ENCODE data around the gene HOXB5.

HOXB5 gene

DNA sequence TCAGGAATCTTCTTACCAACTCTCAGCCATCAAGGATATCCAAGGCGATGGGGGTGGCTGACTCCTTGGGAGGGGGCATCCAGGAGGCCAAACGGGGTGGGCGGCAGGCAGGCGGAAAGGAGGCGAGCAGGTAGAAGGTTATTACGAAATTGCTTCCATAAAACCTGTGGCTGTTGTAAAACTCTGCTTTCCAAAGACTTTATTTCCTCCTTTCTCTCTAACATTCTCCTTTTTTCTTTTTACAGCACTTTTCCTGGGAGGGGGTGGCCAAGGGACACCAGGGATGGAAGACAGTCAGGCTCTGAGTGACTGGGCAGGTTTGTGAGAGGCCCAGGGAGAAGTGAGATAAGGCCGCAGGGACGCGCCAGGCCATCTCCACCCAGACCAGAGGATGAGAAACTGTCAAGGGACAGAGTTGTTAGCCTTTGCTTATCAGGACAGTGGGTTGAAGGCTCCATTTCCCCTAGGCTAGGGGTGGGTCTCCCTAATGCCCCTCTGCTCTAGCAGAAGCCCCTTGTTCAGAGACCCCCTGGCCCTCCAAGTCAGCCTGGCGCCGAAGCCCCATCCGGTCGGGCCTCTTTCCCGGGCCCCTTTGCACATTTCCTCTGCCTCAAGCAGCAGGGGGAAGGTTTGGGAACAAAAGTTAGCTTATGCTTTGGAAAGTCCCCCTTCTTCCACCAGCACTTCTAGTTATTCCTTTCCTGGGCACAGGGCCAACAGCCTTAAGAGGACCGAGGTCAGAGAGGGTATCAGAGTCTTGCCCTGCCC, 37.5 kb upstream of the HOXB5 start:
- H3K9me3 ChIP-seq (ENCODE audit: control insufficient read depth, low read length) = peaks cover 6% of the 10 kb centered on the region
- H2AFZ ChIP-seq (ENCODE audit: low read depth, low read length) = no peak overlapping the region
- H3K4ac ChIP-seq (ENCODE audit: low read depth in 1 of 2, low read length in 2 of 2) = no peak overlapping the region
- H3K14ac ChIP-seq (ENCODE audit: low read length in 2 of 2) = no peak overlapping the region
- no peaks in the 10 kb centered on the region for H3K79me1 ChIP-seq (replicated peaks; ENCODE audit: low read length, poor library complexity, severe bottlenecking)
- H3K18ac ChIP-seq (ENCODE audit: low read depth in 1 of 2, low read length in 2 of 2) = no peak overlapping the region
- H3K9ac ChIP-seq (ENCODE audit: low read length) = no peak overlapping the region
- 42% methylated on average over 14 of the region's 15 CpGs for WGBS
- H2BK120ac ChIP-seq (ENCODE audit: low read depth, low read length) = no peak overlapping the region
- no peak overlapping the region for H2BK12ac ChIP-seq (ENCODE audit: low read length in 2 of 2)
- DNase-seq = no peak
- no peak overlapping the region for H3K27ac ChIP-seq (ENCODE audit: low read length, poor library complexity, severe bottlenecking)
- no peak overlapping the region for H3K4me2 ChIP-seq (ENCODE audit: low read length, poor library complexity, severe bottlenecking)
- H4K91ac ChIP-seq (ENCODE audit: low read length) = no peak overlapping the region
- H4K8ac ChIP-seq (ENCODE audit: low read length) = no peak overlapping the region
- H3K4me3 ChIP-seq (ENCODE audit: insufficient read depth in 1 of 2, low read depth in 1 of 2, low read length in 2 of 2) = no peak overlapping the region
- no peak overlapping the region for H2BK15ac ChIP-seq (ENCODE audit: low read depth, poor library complexity, severe bottlenecking)
- no peak overlapping the region for H2AK5ac ChIP-seq (ENCODE audit: low read length, severe bottlenecking)
- H3K4me1 ChIP-seq (ENCODE audit: control insufficient read depth, insufficient read depth, low read depth, low read length) = peaks cover 12% of the 10 kb centered on the region
- no peak overlapping the region for H2BK5ac ChIP-seq (ENCODE audit: low read depth, low read length, poor library complexity, severe bottlenecking)
- no peaks in the 10 kb centered on the region for H3K36me3 ChIP-seq (ENCODE audit: control insufficient read depth in 1 of 2, insufficient read depth in 2 of 2, low read depth in 1 of 2, low read length in 2 of 2)
- no peak overlapping the region for H3K23ac ChIP-seq (ENCODE audit: low read length in 2 of 2)
- peaks cover 96 to 100% of the 10 kb centered on the region in 2 experiments for H3K27me3 ChIP-seq (ENCODE audit: control insufficient read depth in 1 of 2, insufficient read depth in 1 of 2, low read length in 2 of 2)

DNA sequence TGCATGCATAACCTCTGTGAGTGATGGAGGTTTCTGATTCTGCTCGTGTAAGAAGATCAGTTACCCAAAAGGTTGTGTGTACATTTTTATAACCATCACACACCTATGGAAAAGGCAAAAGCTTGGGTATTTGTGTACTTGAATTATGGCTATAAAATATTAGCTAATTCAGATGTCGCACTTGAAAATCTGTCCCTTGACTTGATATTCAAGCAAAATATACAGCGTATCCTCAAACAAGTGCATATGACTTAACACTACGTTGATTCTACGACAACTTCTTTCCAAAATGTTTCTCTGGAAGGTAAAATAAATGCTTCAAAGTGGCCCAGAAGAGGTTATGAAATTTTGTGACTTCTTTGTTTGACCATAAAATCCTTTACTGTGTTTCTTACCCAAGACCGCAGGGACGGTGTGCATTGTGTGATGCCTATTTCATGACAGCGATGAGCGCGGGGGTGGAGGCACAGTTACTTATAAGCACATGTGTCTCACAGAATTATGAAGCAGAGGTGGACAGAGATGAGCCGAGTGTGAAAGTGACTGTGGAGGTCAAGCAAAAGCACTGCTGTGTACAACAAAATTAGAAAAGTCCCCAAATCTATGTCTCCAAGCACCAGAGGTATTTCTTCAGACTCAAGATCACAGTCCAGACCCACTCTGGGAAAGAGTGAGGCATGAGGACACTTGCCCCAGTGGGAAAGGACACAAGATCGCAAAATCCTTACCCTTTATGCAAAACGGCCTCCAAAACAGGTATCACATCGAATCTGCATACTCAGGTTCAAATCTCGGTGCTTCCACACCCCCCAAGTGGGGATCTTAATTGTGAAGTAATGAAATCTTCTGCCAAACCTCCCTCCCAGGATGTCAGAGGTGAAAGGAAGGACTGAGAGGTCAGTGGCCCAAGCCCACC, 36.7 kb upstream of the HOXB5 start:
- H4K91ac ChIP-seq (ENCODE audit: low read length) = no peak overlapping the region
- H2BK5ac ChIP-seq (ENCODE audit: low read depth, low read length, poor library complexity, severe bottlenecking) = no peak overlapping the region
- no peak overlapping the region for H3K4ac ChIP-seq (ENCODE audit: low read depth in 1 of 2, low read length in 2 of 2)
- no peak overlapping the region for H3K27ac ChIP-seq (ENCODE audit: low read length, poor library complexity, severe bottlenecking)
- H2BK120ac ChIP-seq (ENCODE audit: low read depth, low read length) = no peak overlapping the region
- peaks cover 20% of the 10 kb centered on the region for H3K4me1 ChIP-seq (ENCODE audit: control insufficient read depth, insufficient read depth, low read depth, low read length)
- H2BK12ac ChIP-seq (ENCODE audit: low read length in 2 of 2) = no peak overlapping the region
- 85% methylated on average over 10 of the region's 15 CpGs for WGBS
- peaks cover 95 to 98% of the 10 kb centered on the region in 2 experiments for H3K27me3 ChIP-seq (ENCODE audit: control insufficient read depth in 1 of 2, insufficient read depth in 1 of 2, low read length in 2 of 2)
- H3K79me1 ChIP-seq (replicated peaks; ENCODE audit: low read length, poor library complexity, severe bottlenecking) = no peaks in the 10 kb centered on the region
- no peak overlapping the region for H3K4me3 ChIP-seq (ENCODE audit: insufficient read depth in 1 of 2, low read depth in 1 of 2, low read length in 2 of 2)
- H3K23ac ChIP-seq (ENCODE audit: low read length in 2 of 2) = no peak overlapping the region
- no peak overlapping the region for H4K8ac ChIP-seq (ENCODE audit: low read length)
- H2AK5ac ChIP-seq (ENCODE audit: low read length, severe bottlenecking) = no peak overlapping the region
- H3K36me3 ChIP-seq (ENCODE audit: control insufficient read depth in 1 of 2, insufficient read depth in 2 of 2, low read depth in 1 of 2, low read length in 2 of 2) = no peaks in the 10 kb centered on the region
- no peak overlapping the region for H2BK15ac ChIP-seq (ENCODE audit: low read depth, poor library complexity, severe bottlenecking)
- no peak overlapping the region for H2AFZ ChIP-seq (ENCODE audit: low read depth, low read length)
- no peak overlapping the region for H3K18ac ChIP-seq (ENCODE audit: low read depth in 1 of 2, low read length in 2 of 2)
- H3K14ac ChIP-seq (ENCODE audit: low read length in 2 of 2) = no peak overlapping the region
- peaks cover 6% of the 10 kb centered on the region for H3K9me3 ChIP-seq (ENCODE audit: control insufficient read depth, low read length)
- no peak for DNase-seq
- H3K9ac ChIP-seq (ENCODE audit: low read length) = no peak overlapping the region
- H3K4me2 ChIP-seq (ENCODE audit: low read length, poor library complexity, severe bottlenecking) = no peak overlapping the region

- H3K4me1 ChIP-seq (ENCODE audit: control insufficient read depth, insufficient read depth, low read depth, low read length) = peaks cover 27% of the 10 kb centered on the region
Measured at GRCh38 chr17:48629411-48629759, 35.8 kb upstream of the HOXB5 start.

More at GRCh38 chr17:48629411-48629759, 35.8 kb upstream of the HOXB5 start:
- no peak overlapping the region for H4K91ac ChIP-seq (ENCODE audit: low read length)
- H2AK5ac ChIP-seq (ENCODE audit: low read length, severe bottlenecking) = no peak overlapping the region
- no peak overlapping the region for H3K23ac ChIP-seq (ENCODE audit: low read length in 2 of 2)
- H3K36me3 ChIP-seq (ENCODE audit: control insufficient read depth in 1 of 2, insufficient read depth in 2 of 2, low read depth in 1 of 2, low read length in 2 of 2) = no peaks in the 10 kb centered on the region
- no peak overlapping the region for H2AFZ ChIP-seq (ENCODE audit: low read depth, low read length)
- no peak overlapping the region for H2BK5ac ChIP-seq (ENCODE audit: low read depth, low read length, poor library complexity, severe bottlenecking)
- H2BK15ac ChIP-seq (ENCODE audit: low read depth, poor library complexity, severe bottlenecking) = no peak overlapping the region
- H4K8ac ChIP-seq (ENCODE audit: low read length) = no peak overlapping the region
- H3K4ac ChIP-seq (ENCODE audit: low read depth in 1 of 2, low read length in 2 of 2) = no peak overlapping the region
- H3K4me3 ChIP-seq (ENCODE audit: insufficient read depth in 1 of 2, low read depth in 1 of 2, low read length in 2 of 2) = no peak overlapping the region
- DNase-seq = no peak
- no peaks in the 10 kb centered on the region for H3K79me1 ChIP-seq (replicated peaks; ENCODE audit: low read length, poor library complexity, severe bottlenecking)
- peaks cover 6% of the 10 kb centered on the region for H3K9me3 ChIP-seq (ENCODE audit: control insufficient read depth, low read length)
- no peak overlapping the region for H3K14ac ChIP-seq (ENCODE audit: low read length in 2 of 2)
- H3K27ac ChIP-seq (ENCODE audit: low read length, poor library complexity, severe bottlenecking) = no peak overlapping the region
- 55% methylated on average over 5 of the region's 5 CpGs for WGBS
- no peak overlapping the region for H3K18ac ChIP-seq (ENCODE audit: low read depth in 1 of 2, low read length in 2 of 2)
- H3K27me3 ChIP-seq (ENCODE audit: control insufficient read depth in 1 of 2, insufficient read depth in 1 of 2, low read length in 2 of 2) = peaks cover 95 to 98% of the 10 kb centered on the region in 2 experiments
- H3K4me2 ChIP-seq (ENCODE audit: low read length, poor library complexity, severe bottlenecking) = no peak overlapping the region
- H2BK12ac ChIP-seq (ENCODE audit: low read length in 2 of 2) = no peak overlapping the region
- H3K9ac ChIP-seq (ENCODE audit: low read length) = no peak overlapping the region
- H2BK120ac ChIP-seq (ENCODE audit: low read depth, low read length) = no peak overlapping the region
